Measurements from ENCODE around the gene VWDE. TPM values are rescaled to one million over a fixed set of nuclear protein-coding genes. Genes with fewer than 3 reads are reported as not detected.

VWDE gene
- total and polyA plus RNA-seq, 2 of the 13 experiments (the other 11 are each of a cell fraction or from before 2014, with no cell fraction given), result 0.12 to 0.27 TPM

DNA sequence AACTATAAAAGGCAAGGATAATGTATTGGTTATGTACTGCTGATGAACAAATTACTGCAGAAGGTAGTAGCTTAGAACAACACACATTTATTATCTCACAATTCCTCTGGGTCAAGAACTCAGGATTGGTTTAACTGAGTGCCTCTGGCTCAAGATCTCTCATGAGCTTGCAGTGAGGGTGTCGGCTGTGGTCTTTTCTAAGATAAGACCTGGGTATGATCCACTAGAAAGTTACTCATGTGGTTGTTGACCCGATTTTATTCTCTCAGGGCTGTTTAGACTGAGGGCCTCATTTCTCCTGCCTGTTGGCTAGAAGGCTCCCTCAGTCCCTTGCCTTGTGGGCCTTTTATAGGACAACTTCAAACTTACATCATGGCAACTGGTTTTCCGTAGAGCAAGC lies 86.7 kb downstream of the VWDE start:
- FAIRE-seq, result no peak
- intact Hi-C loops (cut with micrococcal nuclease; ENCODE audit: unreplicated experiment), result no loop called here
- Histone ChIP-seq H3K4me2 (ENCODE audit: low read depth, low read length) (no peak overlapping the region), H3K4me1 (ENCODE audit: insufficient read depth, low read length) (no peaks in the 10 kb centered on the region), H3K36me3 (replicated peaks in 1 of 2; ENCODE audit: control insufficient read depth in 1 of 2, insufficient read depth in 2 of 2, low read length in 2 of 2) (no peaks in the 10 kb centered on the region), H4K20me1 (ENCODE audit: insufficient read depth, low read length) (no peaks in the 10 kb centered on the region), H3K27ac (ENCODE audit: extremely low read length, insufficient read depth, low read length) (no peak overlapping the region), H3K4me3 (replicated peaks in 1 of 3; ENCODE audit: insufficient read depth in 1 of 3, low read depth in 2 of 3, low read length in 3 of 3) (no peak overlapping the region), H3K9ac (ENCODE audit: insufficient read depth, low read depth, low read length) (no peak overlapping the region), H3K27me3 (ENCODE audit: control insufficient read depth in 1 of 2, insufficient read depth in 2 of 2, low read length in 2 of 2) (no peaks in the 10 kb centered on the region), H2AFZ (ENCODE audit: low read length) (no peak overlapping the region), H3K79me2 (ENCODE audit: insufficient read depth, low read length) (no peaks in the 10 kb centered on the region), H3K9me3 (ENCODE audit: low read length) (no peaks in the 10 kb centered on the region)
- WGBS (ENCODE audit: low lambda C conversion rate), result 34% methylated on average over 3 of the region's 3 CpGs
- POLR2A ChIA-PET, result no interaction called here
- TF ChIP-seq ZBTB20 (CRISPR knock-in tag; IDR thresholded peaks at IDR 0.05; ENCODE audit: borderline replicate concordance, low read depth) (no peak), ZNF724P (CRISPR knock-in tag; IDR thresholded peaks at IDR 0.05; ENCODE audit: borderline replicate concordance) (no peak), ASH2L (IDR thresholded peaks at IDR 0.05; ENCODE audit: insufficient read length, low read depth, low read length) (no peak), ZNF207 (IDR thresholded peaks at IDR 0.05; ENCODE audit: borderline replicate concordance) (no peak), ZNF510 (CRISPR knock-in tag; IDR thresholded peaks at IDR 0.05; ENCODE audit: low read depth) (no peak), ZNF513 (CRISPR knock-in tag; conservative IDR thresholded peaks at IDR 0.05) (no peak), MIER2 (CRISPR knock-in tag; IDR thresholded peaks at IDR 0.05) (no peak), TBX3 (IDR thresholded peaks at IDR 0.05; ENCODE audit: borderline replicate concordance) (no peak), HBP1 (CRISPR knock-in tag; IDR thresholded peaks at IDR 0.05; ENCODE audit: low read depth) (no peak), ZNF598 (CRISPR knock-in tag; IDR thresholded peaks at IDR 0.05; ENCODE audit: borderline replicate concordance) (no peak), RARA (CRISPR knock-in tag; IDR thresholded peaks at IDR 0.05) (no peak)
- CTCF ChIA-PET (ENCODE audit: low intra/inter-chr PET ratio, low total read pairs), result no interaction called here
- BruUV-seq (replicated peaks), result no TSS peak
- no peak for ATAC-seq
- in situ Hi-C loops (cut with HindIII; ENCODE audit: extremely low pct_ligation_motif_present, low pct_unique_long_range_greater_than_20kb), result no loop called here
- DNase-seq (ENCODE audit: low spot score), result no peak

Measured in HepG2 (cell line).